Astrocyte (in vitro differentiated cells and primary cell): ENCODE data around the gene TMCO2. TPM values are rescaled to one million over a fixed set of nuclear protein-coding genes. Genes with fewer than 3 reads are reported as not detected.

Source experiments
- DNase-seq: peaks from one replicate; pipeline ENCODE4 v3.0.0-alpha.2; 2010; ENCODE audit warnings: low read depth
- FAIRE-seq: peaks from 2 replicates; lab custom pipeline; 2011; peaks lifted over from hg19 to GRCh38; lab: Jason Lieb, UNC
- H2AFZ ChIP-seq: 2 replicates; pipeline ENCODE4 v1.6.0; 2012; ENCODE audit warnings: low read depth, low read length, inconsistent platforms
- H3K27ac ChIP-seq: 2 replicates; pipeline ENCODE4 v1.5.1; 2011; ENCODE audit warnings: low read depth, low read length, inconsistent platforms
- H3K27me3 ChIP-seq: 2 replicates; pipeline ENCODE4 v1.6.0; 2011; ENCODE audit warnings: low read length, inconsistent platforms; ENCODE audit not compliant: insufficient read depth
- H3K36me3 ChIP-seq: 2 replicates; pipeline ENCODE4 v1.5.1; 2011; ENCODE audit warnings: low read length, inconsistent platforms; ENCODE audit not compliant: insufficient read depth
- H3K4me1 ChIP-seq: 2 replicates; pipeline ENCODE4 v1.5.1; 2011; ENCODE audit warnings: low read length, inconsistent platforms; ENCODE audit not compliant: insufficient read depth
- H3K4me2 ChIP-seq: 2 replicates; pipeline ENCODE4 v1.6.0; 2012; ENCODE audit warnings: low read length, inconsistent platforms
- H3K4me3 ChIP-seq: 2 replicates; pipeline ENCODE4 v1.5.1; 2011; ENCODE audit warnings: low read depth, mild to moderate bottlenecking, low read length, inconsistent platforms; ENCODE audit not compliant: insufficient read depth
- H3K79me2 ChIP-seq: 2 replicates; pipeline ENCODE4 v1.6.0; 2012; ENCODE audit warnings: mild to moderate bottlenecking, low read length, inconsistent platforms; ENCODE audit not compliant: insufficient read depth
- H3K9ac ChIP-seq: 2 replicates; pipeline ENCODE4 v1.6.0; 2012; ENCODE audit warnings: mild to moderate bottlenecking, low read length, inconsistent platforms
- H3K9me3 ChIP-seq: 2 replicates; pipeline ENCODE4 v1.5.1; 2012; ENCODE audit warnings: low read depth, mild to moderate bottlenecking, low read length, inconsistent platforms; ENCODE audit not compliant: insufficient read depth
- H4K20me1 ChIP-seq: 2 replicates; pipeline ENCODE4 v1.6.0; 2012; ENCODE audit warnings: low read length, inconsistent platforms; ENCODE audit not compliant: insufficient read depth
- H3K27ac Mint-ChIP-seq: one replicate; pipeline ENCODE4 v1.8.0; 2021; ENCODE audit warnings: mild to moderate bottlenecking, mixed read lengths; ENCODE audit not compliant: unreplicated experiment
- H3K27me3 Mint-ChIP-seq: one replicate; pipeline ENCODE4 v1.8.0; 2021; ENCODE audit warnings: low read depth, mixed read lengths; ENCODE audit not compliant: unreplicated experiment
- H3K36me3 Mint-ChIP-seq: one replicate; pipeline ENCODE4 v1.8.0; 2021; ENCODE audit warnings: low read depth, mixed read lengths; ENCODE audit not compliant: unreplicated experiment
- H3K4me1 Mint-ChIP-seq: one replicate; pipeline ENCODE4 v1.8.0; 2021; ENCODE audit warnings: low read depth, mixed read lengths; ENCODE audit not compliant: unreplicated experiment
- H3K4me3 Mint-ChIP-seq: one replicate; pipeline ENCODE4 v1.8.0; 2021; ENCODE audit warnings: mild to moderate bottlenecking, moderate library complexity, mixed read lengths; ENCODE audit not compliant: unreplicated experiment
- H3K9me3 Mint-ChIP-seq: one replicate; pipeline ENCODE4 v1.8.0; 2021; ENCODE audit warnings: mild to moderate bottlenecking, mixed read lengths; ENCODE audit not compliant: unreplicated experiment
- EZH2 ChIP-seq: IDR thresholded peaks from 2 replicates; pipeline ENCODE4 v1.6.1; 2012; ENCODE audit warnings: mild to moderate bottlenecking, low read length, inconsistent platforms; ENCODE audit not compliant: insufficient read depth
- total RNA-seq: library from RNA; stranded (reverse); gene quantifications from 2 replicates; pipeline ENCODE4 v1.2.1, GENCODE V29; 2021
- TF ChIP-seq, protein P1 (sequence below): IDR thresholded peaks from 2 replicates; pipeline ENCODE4 v1.5.1; 2011; ENCODE audit warnings: low read depth, mild to moderate bottlenecking, inconsistent platforms, low read length, moderate library complexity; ENCODE audit not compliant: insufficient read depth

TMCO2 gene
- total RNA-seq, 1 donor from 2014 or later = not detected

DNA sequence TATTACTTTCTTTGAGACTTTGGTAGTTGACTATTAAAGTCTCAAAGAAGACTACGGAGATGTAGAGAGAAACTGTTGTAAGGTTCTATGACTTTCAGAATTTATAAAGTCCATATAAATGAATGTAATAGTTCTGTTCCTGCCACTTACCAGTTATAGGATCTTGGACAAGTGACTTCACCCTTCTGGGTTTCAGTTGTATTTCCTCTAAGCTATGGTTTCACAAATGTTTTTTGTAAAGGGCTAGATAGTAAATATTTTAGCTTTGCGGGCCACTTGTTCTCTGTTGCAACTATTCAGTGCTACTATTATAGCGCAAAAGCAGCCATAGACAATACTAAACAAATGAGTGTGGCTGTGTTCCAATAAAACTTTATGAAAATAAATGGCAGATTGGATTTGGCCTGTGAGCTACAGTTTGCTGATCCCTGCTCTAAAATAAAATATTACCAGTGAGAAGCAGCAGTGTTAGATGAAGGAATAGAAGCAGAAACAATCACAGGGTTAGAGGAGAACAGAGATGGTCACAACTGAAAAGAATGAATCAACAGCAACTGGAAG, 25.0 kb downstream of the TMCO2 start:
- Histone ChIP-seq H3K4me1 (peaks cover 10% of the 10 kb centered on the region), H3K36me3 (peaks cover 58% of the 10 kb centered on the region), H4K20me1 (peaks cover 15% of the 10 kb centered on the region), H3K4me2 (no peak overlapping the region), H3K4me3 (no peak overlapping the region), H2AFZ (no peak overlapping the region), H3K27me3 (no peaks in the 10 kb centered on the region), H3K9me3 (no peaks in the 10 kb centered on the region), H3K79me2 (peaks cover 24% of the 10 kb centered on the region), H3K27ac (no peak overlapping the region), H3K9ac (no peak overlapping the region)
- peaks cover 9% of the 10 kb centered on the region for H3K4me1 Mint-ChIP-seq
- TF ChIP-seq EZH2 = no peak
- TF ChIP-seq, protein P1, sequence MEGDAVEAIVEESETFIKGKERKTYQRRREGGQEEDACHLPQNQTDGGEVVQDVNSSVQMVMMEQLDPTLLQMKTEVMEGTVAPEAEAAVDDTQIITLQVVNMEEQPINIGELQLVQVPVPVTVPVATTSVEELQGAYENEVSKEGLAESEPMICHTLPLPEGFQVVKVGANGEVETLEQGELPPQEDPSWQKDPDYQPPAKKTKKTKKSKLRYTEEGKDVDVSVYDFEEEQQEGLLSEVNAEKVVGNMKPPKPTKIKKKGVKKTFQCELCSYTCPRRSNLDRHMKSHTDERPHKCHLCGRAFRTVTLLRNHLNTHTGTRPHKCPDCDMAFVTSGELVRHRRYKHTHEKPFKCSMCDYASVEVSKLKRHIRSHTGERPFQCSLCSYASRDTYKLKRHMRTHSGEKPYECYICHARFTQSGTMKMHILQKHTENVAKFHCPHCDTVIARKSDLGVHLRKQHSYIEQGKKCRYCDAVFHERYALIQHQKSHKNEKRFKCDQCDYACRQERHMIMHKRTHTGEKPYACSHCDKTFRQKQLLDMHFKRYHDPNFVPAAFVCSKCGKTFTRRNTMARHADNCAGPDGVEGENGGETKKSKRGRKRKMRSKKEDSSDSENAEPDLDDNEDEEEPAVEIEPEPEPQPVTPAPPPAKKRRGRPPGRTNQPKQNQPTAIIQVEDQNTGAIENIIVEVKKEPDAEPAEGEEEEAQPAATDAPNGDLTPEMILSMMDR = no peak
- H3K9me3 Mint-ChIP-seq = no peaks in the 10 kb centered on the region
- H3K27ac Mint-ChIP-seq = no peak overlapping the region
- DNase-seq (no peak), FAIRE-seq (no peak)
- no peaks in the 10 kb centered on the region for H3K27me3 Mint-ChIP-seq
- H3K4me3 Mint-ChIP-seq = no peak overlapping the region
- peaks cover 18% of the 10 kb centered on the region for H3K36me3 Mint-ChIP-seq

DNA sequence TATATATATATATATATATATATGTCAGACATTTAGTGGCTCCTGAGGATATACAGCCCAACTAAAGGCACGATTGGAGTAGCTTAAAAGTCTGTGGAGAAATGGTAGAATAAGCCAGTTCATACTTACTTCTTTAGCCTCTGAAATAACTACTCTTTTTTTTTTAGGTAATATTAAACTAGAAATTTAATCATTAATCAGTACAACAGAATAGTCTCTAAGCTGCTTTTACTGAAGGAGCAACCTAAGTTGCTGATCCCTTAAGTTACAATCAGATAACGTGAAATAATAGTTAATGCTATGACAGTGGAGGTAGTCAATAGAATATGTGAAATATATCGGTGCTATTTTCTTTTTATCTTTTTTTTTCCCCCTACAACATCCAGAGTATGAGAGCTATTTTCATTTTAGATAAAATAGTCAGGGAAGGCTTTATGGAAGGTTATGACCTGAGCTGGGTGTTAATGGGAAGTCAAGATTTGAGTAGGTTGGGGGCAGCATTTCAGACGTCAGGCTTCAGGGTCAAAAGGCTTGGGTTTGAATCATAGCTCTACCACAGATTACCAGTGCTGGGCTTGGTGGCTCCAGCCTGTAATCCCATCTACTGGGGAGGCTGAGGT, 25.9 kb downstream of the TMCO2 start:
- TF ChIP-seq, protein P1 = no peak
- TF ChIP-seq EZH2 = no peak
- Histone ChIP-seq H3K9ac (no peak overlapping the region), H3K4me2 (no peak overlapping the region), H3K4me1 (peaks cover 5% of the 10 kb centered on the region), H3K4me3 (no peak overlapping the region), H3K36me3 (peaks cover 58% of the 10 kb centered on the region), H3K27me3 (no peaks in the 10 kb centered on the region), H3K79me2 (peaks cover 31% of the 10 kb centered on the region), H2AFZ (no peak overlapping the region), H3K9me3 (no peaks in the 10 kb centered on the region), H3K27ac (no peak overlapping the region), H4K20me1 (peaks cover 15% of the 10 kb centered on the region)
- H3K27me3 Mint-ChIP-seq = no peaks in the 10 kb centered on the region
- no peak for DNase-seq
- no peak overlapping the region for H3K4me3 Mint-ChIP-seq
- peaks cover 16% of the 10 kb centered on the region for H3K36me3 Mint-ChIP-seq
- H3K9me3 Mint-ChIP-seq = no peaks in the 10 kb centered on the region
- no peak for FAIRE-seq
- H3K27ac Mint-ChIP-seq = no peak overlapping the region
- H3K4me1 Mint-ChIP-seq = peaks cover 7% of the 10 kb centered on the region

DNA sequence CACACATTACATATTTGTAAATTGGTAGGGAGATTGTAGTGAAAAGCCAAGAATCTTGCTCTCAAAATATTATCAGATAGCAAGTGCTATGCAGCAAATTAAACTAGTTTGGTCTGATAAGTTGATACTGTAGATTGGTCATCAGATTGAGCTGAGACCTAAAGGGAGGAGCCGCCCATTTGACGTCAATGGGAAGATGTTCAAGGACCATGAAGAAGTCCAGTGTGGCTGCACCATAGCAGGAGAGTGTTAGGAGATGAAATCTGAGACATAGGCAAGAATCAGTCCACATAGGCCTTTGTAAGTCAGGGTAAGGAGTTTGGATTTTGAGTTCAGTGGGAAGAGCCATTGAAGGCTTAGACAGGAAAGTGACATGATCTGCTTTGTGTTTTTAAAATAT, 26.6 kb downstream of the TMCO2 start:
- DNase-seq (no peak), FAIRE-seq (no peak)
- H3K4me3 ChIP-seq = no peak overlapping the region
- no peaks in the 10 kb centered on the region for H3K27me3 Mint-ChIP-seq
- H2AFZ ChIP-seq = no peak overlapping the region
- TF ChIP-seq, protein P1 = no peak
- TF ChIP-seq EZH2 = no peak
- H3K36me3 ChIP-seq = peaks cover 54% of the 10 kb centered on the region
- H3K4me2 ChIP-seq = no peak overlapping the region
- no peak overlapping the region for H3K27ac ChIP-seq
- peaks cover 31% of the 10 kb centered on the region for H3K79me2 ChIP-seq
- H3K36me3 Mint-ChIP-seq = peaks cover 16% of the 10 kb centered on the region
- H3K4me1 ChIP-seq = peaks cover 5% of the 10 kb centered on the region
- H3K27me3 ChIP-seq = no peaks in the 10 kb centered on the region
- H3K9me3 ChIP-seq = no peaks in the 10 kb centered on the region
- no peak overlapping the region for H3K4me3 Mint-ChIP-seq
- peaks cover 15% of the 10 kb centered on the region for H4K20me1 ChIP-seq
- no peak overlapping the region for H3K27ac Mint-ChIP-seq
- no peak overlapping the region for H3K9ac ChIP-seq
- no peaks in the 10 kb centered on the region for H3K9me3 Mint-ChIP-seq
- peaks cover 7% of the 10 kb centered on the region for H3K4me1 Mint-ChIP-seq
